IMR-90 (cell line): ENCODE measurements around the gene SHISAL2B. TPM values are rescaled to one million over a fixed set of nuclear protein-coding genes. Genes with fewer than 3 reads are reported as not detected.

Source experiments
- ATAC-seq: fragments of 200-7000 bp; cut with Tn5 transposase; 2 replicates; pipeline ENCODE4 v1.9.1; 2020; ENCODE audit warnings: low read depth, mild to moderate bottlenecking, moderate library complexity
- BruUV-seq: library from RNA; stranded (reverse); fragments of 400-500 nt; replicated peaks from 2 replicates; lab custom pipeline; 2021; lab: Mats Ljungman, UMichigan
- CTCF ChIA-PET: fragments of 300-600 bp; formaldehyde crosslinking; extraction: SDS; loops from one replicate; lab custom pipeline; 2021; ENCODE audit warnings: antibody characterized with exemption; lab: Yijun Ruan, JAX
- POLR2A ChIA-PET: fragments of 300-600 bp; sonication (Branson Sonifier 250); formaldehyde crosslinking; loops from one replicate; lab custom pipeline; 2022; ENCODE audit warnings: antibody characterized with exemption; ENCODE audit not compliant: unreplicated experiment; lab: Charles Lee
- DNase-seq: peaks from one replicate; pipeline ENCODE4 v3.0.0; 2013
- H2AFZ ChIP-seq: replicated peaks from 2 replicates; pipeline ENCODE3; 2013; ENCODE audit warnings: low read length, mild to moderate bottlenecking; ENCODE audit not compliant: poor library complexity
- H2AK5ac ChIP-seq: 2 replicates; pipeline ENCODE4 v1.6.1; 2013; ENCODE audit warnings: low read depth, low read length, inconsistent platforms
- H2AK9ac ChIP-seq: replicated peaks from 2 replicates; pipeline ENCODE3; 2013; ENCODE audit warnings: mild to moderate bottlenecking, low read depth, low read length, moderate library complexity; ENCODE audit not compliant: poor library complexity
- H2BK120ac ChIP-seq: 2 replicates; pipeline ENCODE4 v1.6.1; 2013; ENCODE audit warnings: low read depth, low read length, inconsistent platforms
- H2BK15ac ChIP-seq: 3 replicates; pipeline ENCODE4 v1.6.1; 2013; ENCODE audit warnings: low read depth, low read length, inconsistent platforms
- H2BK20ac ChIP-seq: 2 replicates; pipeline ENCODE4 v1.6.1; 2013; ENCODE audit warnings: low read depth, mild to moderate bottlenecking, inconsistent platforms, low read length, moderate library complexity
- H2BK5ac ChIP-seq: 2 replicates; pipeline ENCODE4 v1.6.1; 2013; ENCODE audit warnings: mild to moderate bottlenecking, low read depth, low read length, inconsistent platforms; ENCODE audit not compliant: poor library complexity, severe bottlenecking
- H3K14ac ChIP-seq: replicated peaks from 2 replicates; pipeline ENCODE4 v1.6.1; 2013; ENCODE audit warnings: low read depth, low read length, inconsistent platforms
- H3K18ac ChIP-seq: 2 replicates; pipeline ENCODE4 v1.6.1; 2013; ENCODE audit warnings: low read depth, low read length, control low read depth
- H3K23ac ChIP-seq: 2 replicates; pipeline ENCODE4 v1.6.1; 2013; ENCODE audit warnings: low read depth, low read length, inconsistent platforms
- H3K27ac ChIP-seq: 2 replicates; pipeline ENCODE4 v1.5.1; 2013; ENCODE audit warnings: mild to moderate bottlenecking, control low read depth, low read length; ENCODE audit not compliant: insufficient read depth
- H3K27me3 ChIP-seq: 2 replicates; pipeline ENCODE4 v1.6.1; 2013; ENCODE audit warnings: low read length; ENCODE audit not compliant: control insufficient read depth, insufficient read depth
- H3K36me3 ChIP-seq: 2 replicates; pipeline ENCODE4 v1.6.1; 2013; ENCODE audit warnings: low read length, mixed read lengths; ENCODE audit not compliant: control insufficient read depth, insufficient read depth
- H3K4ac ChIP-seq: 2 replicates; pipeline ENCODE4 v1.6.1; 2013; ENCODE audit warnings: low read depth, low read length, inconsistent platforms
- H3K4me1 ChIP-seq: 2 replicates; pipeline ENCODE4 v1.6.1; 2013; ENCODE audit warnings: low read length, mixed read lengths; ENCODE audit not compliant: control insufficient read depth, insufficient read depth
- H3K4me2 ChIP-seq: 2 replicates; pipeline ENCODE4 v1.6.1; 2013; ENCODE audit warnings: low read depth, mild to moderate bottlenecking, control low read depth, low read length, moderate library complexity
- H3K4me3 ChIP-seq: 2 replicates; pipeline ENCODE4 v1.5.1; 2013; ENCODE audit warnings: low read depth, mild to moderate bottlenecking, control low read depth, low read length, moderate library complexity; ENCODE audit not compliant: insufficient read depth
- H3K56ac ChIP-seq: 2 replicates; pipeline ENCODE4 v1.6.1; 2013; ENCODE audit warnings: low read length, inconsistent platforms; ENCODE audit not compliant: insufficient read depth; ENCODE audit errors: extremely low read depth
- H3K79me1 ChIP-seq, 2 experiments: 2 replicates each; pipeline ENCODE4 v1.6.1; 2013; ENCODE audit warnings: low read length in 2 of 2, inconsistent platforms in 1 of 2, low read depth in 1 of 2
- H3K9ac ChIP-seq: 2 replicates; pipeline ENCODE4 v1.6.1; 2013; ENCODE audit warnings: low read depth, low read length, control low read depth
- H3K9me1 ChIP-seq: 2 replicates; pipeline ENCODE4 v1.6.1; 2013; ENCODE audit warnings: low read length, inconsistent platforms; ENCODE audit not compliant: insufficient read depth
- H3K9me3 ChIP-seq: 2 replicates; pipeline ENCODE4 v1.6.1; 2013; ENCODE audit warnings: low read length; ENCODE audit not compliant: control insufficient read depth, insufficient read depth
- H4K20me1 ChIP-seq: 2 replicates; pipeline ENCODE4 v1.6.1; 2013; ENCODE audit warnings: low read length, inconsistent platforms; ENCODE audit not compliant: insufficient read depth
- H4K5ac ChIP-seq: 2 replicates; pipeline ENCODE4 v1.6.1; 2013; ENCODE audit warnings: mild to moderate bottlenecking, low read depth, low read length, control low read depth
- H4K8ac ChIP-seq, 2 experiments: 2 replicates each; pipeline ENCODE4 v1.6.1; 2013; ENCODE audit warnings: low read depth in 2 of 2, low read length in 2 of 2, control low read depth in 1 of 2, inconsistent platforms in 1 of 2
- H4K91ac ChIP-seq: 2 replicates; pipeline ENCODE4 v1.6.1; 2013; ENCODE audit warnings: low read depth, low read length, inconsistent platforms; ENCODE audit not compliant: insufficient read depth
- BHLHE40 ChIP-seq: fragments of 150-350 bp; IDR thresholded peaks from 2 replicates; pipeline ENCODE4 v1.6.1; 2016; ENCODE audit warnings: mild to moderate bottlenecking, low read depth, low read length
- CEBPB ChIP-seq: IDR thresholded peaks from 2 replicates; pipeline ENCODE4 v1.6.1; 2012; ENCODE audit warnings: low read depth, low read length, improper control_type of control experiment
- CHD1 ChIP-seq: IDR thresholded peaks from 2 replicates; pipeline ENCODE4 v1.6.1; 2012; ENCODE audit warnings: low read depth, low read length, improper control_type of control experiment
- CTCF ChIP-seq: conservative IDR thresholded peaks from 2 replicates; pipeline ENCODE4 v1.5.1; 2012; ENCODE audit warnings: mild to moderate bottlenecking, low read depth, low read length, improper control_type of control experiment
- ELK1 ChIP-seq: fragments of 150-350 bp; IDR thresholded peaks from 2 replicates; pipeline ENCODE4 v1.6.1; 2016; ENCODE audit warnings: low read depth, mild to moderate bottlenecking, low read length, moderate library complexity, borderline replicate concordance
- FOS ChIP-seq: fragments of 150-350 bp; IDR thresholded peaks from 2 replicates; pipeline ENCODE4 v1.6.1; 2016; ENCODE audit warnings: low read depth, low read length
- MAFK ChIP-seq: IDR thresholded peaks from 2 replicates; pipeline ENCODE4 v1.6.1; 2012; ENCODE audit warnings: low read depth, low read length, improper control_type of control experiment
- MAZ ChIP-seq: IDR thresholded peaks from 2 replicates; pipeline ENCODE4 v1.6.1; 2012; ENCODE audit warnings: low read depth, mild to moderate bottlenecking, low read length, improper control_type of control experiment, moderate library complexity, borderline replicate concordance
- MXI1 ChIP-seq: IDR thresholded peaks from 2 replicates; pipeline ENCODE4 v1.6.1; 2012; ENCODE audit warnings: low read depth, mild to moderate bottlenecking, low read length, moderate library complexity, borderline replicate concordance
- NFE2L2 ChIP-seq: fragments of 150-350 bp; IDR thresholded peaks from 2 replicates; pipeline ENCODE4 v1.6.1; 2016; ENCODE audit warnings: low read depth, mild to moderate bottlenecking, low read length
- POLR2A ChIP-seq: IDR thresholded peaks from 2 replicates; pipeline ENCODE4 v1.6.1; 2012; ENCODE audit warnings: mild to moderate bottlenecking, low read depth, low read length
- RAD21 ChIP-seq: IDR thresholded peaks from 2 replicates; pipeline ENCODE4 v1.6.1; 2012; ENCODE audit warnings: low read length, improper control_type of control experiment
- RCOR1 ChIP-seq: IDR thresholded peaks from 2 replicates; pipeline ENCODE4 v1.6.1; 2012; ENCODE audit warnings: mild to moderate bottlenecking, low read length, improper control_type of control experiment; ENCODE audit not compliant: insufficient replicate concordance
- SMC3 ChIP-seq: fragments of 150-350 bp; IDR thresholded peaks from 2 replicates; pipeline ENCODE4 v1.6.1; 2016; ENCODE audit warnings: low read depth, mild to moderate bottlenecking, antibody characterized with exemption, low read length, moderate library complexity
- USF2 ChIP-seq: fragments of 150-350 bp; IDR thresholded peaks from 2 replicates; pipeline ENCODE4 v1.6.1; 2017; ENCODE audit warnings: mild to moderate bottlenecking, antibody characterized with exemption, low read length, low read depth
- WGBS, 2 experiments: methylation state at CpG; one replicate each; pipeline versions ENCODE4 v1.1.5 to v1.1.7; 2013; ENCODE audit warnings: missing lambda C conversion rate in 2 of 2; ENCODE audit not compliant: insufficient read length in 1 of 2; ENCODE audit errors: extremely low coverage in 2 of 2; 5-methylcytosine and 5-hydroxymethylcytosine counted together
- dilution Hi-C: fragments of 300-500 bp; cut with HindIII; formaldehyde crosslinking; loops from one replicate; pipeline ENCODE4 v1.14.3; 2018; ENCODE audit warnings: low sequenced_read_pairs; ENCODE audit not compliant: unreplicated experiment
- in situ Hi-C: fragments of 300-500 bp; cut with MboI; formaldehyde crosslinking; loops from 3 replicates; pipeline ENCODE4 v1.14.3; 2019; ENCODE audit warnings: low sequenced_read_pairs, inconsistent platforms, mixed read lengths
- intact Hi-C: fragments of 100-400 bp; cut with micrococcal nuclease; formaldehyde crosslinking; loops from 2 replicates; pipeline ENCODE4 v1.10.0; 2022
- polyA plus RNA-seq, 3 experiments: library from polyadenylated mRNA; depleted of rRNA; stranded (reverse); fragments of >200 nt; gene quantifications; 2 replicates each; pipeline ENCODE4 v1.2.3, GENCODE V29; 2012; ENCODE audit warnings: low replicate concordance in 1 of 3
- total RNA-seq: library from RNA; depleted of rRNA; stranded (reverse); fragments of >200 nt; gene quantifications from 2 replicates; pipeline ENCODE4 v1.2.3, GENCODE V29; 2012

The SHISAL2B gene
- total and polyA plus RNA-seq, 2 of the 4 experiments (the other 2 are of a cell fraction), result not detected

- no TSS peak for BruUV-seq
- Histone ChIP-seq H3K4me1 (0 out of 2 replicates have a peak, but pooled peaks cover 1% of the 10 kb centered on the region), H4K8ac (no peak overlapping the region), H2BK120ac (no peak overlapping the region), H2AFZ (no peak overlapping the region), H3K9ac (no peak overlapping the region), H3K27ac (no peak overlapping the region), H3K4me2 (no peak overlapping the region), H3K9me3 (no peaks in the 10 kb centered on the region), H2BK20ac (no peak overlapping the region), H3K79me1 (no peaks in the 10 kb centered on the region), H3K18ac (no peak overlapping the region), H2AK9ac (no peak overlapping the region), H3K4me3 (no peak overlapping the region), H3K23ac (no peak overlapping the region), H3K36me3 (no peaks in the 10 kb centered on the region), H4K91ac (no peak overlapping the region), H4K20me1 (no peaks in the 10 kb centered on the region), H3K27me3 (no peaks in the 10 kb centered on the region; the same call in 1 of the 2 replicates), H3K4ac (no peak overlapping the region), H3K56ac (no peak overlapping the region), H4K5ac (no peak overlapping the region), H2AK5ac (no peak overlapping the region), H2BK15ac (no peak overlapping the region), H3K14ac (no peak overlapping the region), H2BK5ac (no peak overlapping the region), H3K9me1 (no peaks in the 10 kb centered on the region; the same call in 1 of the 2 replicates)
- dilution Hi-C loops, result no loop called here
- POLR2A ChIA-PET, result no interaction called here
- intact Hi-C loops, result no loop called here
- ATAC-seq (no peak), DNase-seq (peak; percentile 30)
- CTCF ChIA-PET, result interaction anchor here (0.7 kb wide), 1 partner anchor 12 kb away, joined by 5 read pairs; no protein-coding TSS in a partner anchor
- WGBS, 2 experiments, result no CpG with 5 or more reads among the region's 3 CpGs
- in situ Hi-C loops, result no loop called here
- TF ChIP-seq NFE2L2 (no peak), MAZ (no peak), SMC3 (no peak), MXI1 (no peak), CEBPB (no peak), FOS (no peak), CTCF (no peak), RAD21 (no peak), USF2 (no peak), POLR2A (no peak), MAFK (no peak), BHLHE40 (no peak), ELK1 (no peak), CHD1 (no peak), RCOR1 (no peak)
Measured at GRCh38 chr5:64653766-64654560, 36.3 kb upstream of the SHISAL2B start.
